ENCODE results near the gene GDAP2. TPM values are rescaled to one million over a fixed set of nuclear protein-coding genes. Genes with fewer than 3 reads are reported as not detected.

The GDAP2 gene
- total RNA-seq, 2 donors from 2014 or later, result 24.1 to 28.8 TPM

GRCh38 chr1:117892512-117892911, 36.9 kb downstream of the GDAP2 start:
- ATAC-seq, result no peak
- no peak for DNase-seq
- no peaks in the 10 kb centered on the region for H3K27me3 Mint-ChIP-seq
- H3K27ac Mint-ChIP-seq, result no peak overlapping the region
- H3K9me3 ChIP-seq (ENCODE audit: control insufficient read depth, low read length, poor library complexity, severe bottlenecking), result no peaks in the 10 kb centered on the region
- H3K4me3 Mint-ChIP-seq, result no peak overlapping the region
- peaks cover 5% of the 10 kb centered on the region for H3K4me1 Mint-ChIP-seq
- H3K36me3 Mint-ChIP-seq (ENCODE audit: low read depth), result peaks cover 2% of the 10 kb centered on the region

GRCh38 chr1:117890452-117890851, 39.0 kb downstream of the GDAP2 start:
- Mint-ChIP-seq H3K36me3 (ENCODE audit: low read depth) (peaks cover 3% of the 10 kb centered on the region), H3K4me3 (no peak overlapping the region), H3K4me1 (peaks cover 2% of the 10 kb centered on the region), H3K27ac (no peak overlapping the region), H3K27me3 (no peaks in the 10 kb centered on the region)
- ATAC-seq (no peak), DNase-seq (no peak)
- no peaks in the 10 kb centered on the region for H3K9me3 ChIP-seq (ENCODE audit: control insufficient read depth, low read length, poor library complexity, severe bottlenecking)

- DNase-seq (no peak), ATAC-seq (no peak)
- Mint-ChIP-seq H3K27me3 (no peaks in the 10 kb centered on the region), H3K27ac (peak overlapping the region; percentile 59), H3K4me3 (no peak overlapping the region), H3K4me1 (peaks cover 2% of the 10 kb centered on the region), H3K36me3 (ENCODE audit: low read depth) (peaks cover 8% of the 10 kb centered on the region)
- H3K9me3 ChIP-seq (ENCODE audit: control insufficient read depth, low read length, poor library complexity, severe bottlenecking), result no peaks in the 10 kb centered on the region
Measured at GRCh38 chr1:117886101-117886795, 43.2 kb downstream of the GDAP2 start.

GRCh38 chr1:117883616-117884015, 45.8 kb downstream of the GDAP2 start:
- ATAC-seq (no peak), DNase-seq (no peak)
- Mint-ChIP-seq H3K4me3 (no peak overlapping the region), H3K4me1 (peaks cover 2% of the 10 kb centered on the region), H3K36me3 (ENCODE audit: low read depth) (peaks cover 12% of the 10 kb centered on the region), H3K27me3 (no peaks in the 10 kb centered on the region), H3K27ac (no peak overlapping the region)
- no peaks in the 10 kb centered on the region for H3K9me3 ChIP-seq (ENCODE audit: control insufficient read depth, low read length, poor library complexity, severe bottlenecking)

GRCh38 chr1:117879284-117879683, 50.1 kb downstream of the GDAP2 start:
- H3K36me3 Mint-ChIP-seq (ENCODE audit: low read depth), result peaks cover 15% of the 10 kb centered on the region
- H3K27ac Mint-ChIP-seq, result no peak overlapping the region
- no peaks in the 10 kb centered on the region for H3K9me3 ChIP-seq (ENCODE audit: control insufficient read depth, low read length, poor library complexity, severe bottlenecking)
- H3K4me3 Mint-ChIP-seq, result no peak overlapping the region
- no peaks in the 10 kb centered on the region for H3K27me3 Mint-ChIP-seq
- ATAC-seq, result no peak
- DNase-seq, result no peak
- no peaks in the 10 kb centered on the region for H3K4me1 Mint-ChIP-seq

DNA sequence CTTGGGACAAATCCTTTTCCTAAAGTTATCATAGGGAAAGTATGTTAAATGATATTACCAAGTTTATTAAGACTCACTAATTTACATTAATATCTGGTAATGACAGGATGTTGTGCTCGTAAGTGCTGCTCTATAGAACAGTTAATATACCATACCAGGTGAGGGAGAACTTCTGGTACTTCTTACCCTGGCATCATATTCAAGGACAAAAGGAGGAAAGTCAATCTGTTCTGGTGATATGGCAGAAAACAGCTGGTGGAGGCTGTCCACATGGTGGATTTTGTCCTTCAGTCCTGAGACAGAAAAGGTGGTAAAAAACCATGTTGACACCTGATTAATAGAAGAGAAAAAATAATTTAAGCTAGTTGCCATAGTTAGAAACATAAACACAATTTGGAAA, 51.6 kb downstream of the GDAP2 start:
- ATAC-seq (no peak), DNase-seq (no peak)
- no peaks in the 10 kb centered on the region for H3K27me3 Mint-ChIP-seq
- no peaks in the 10 kb centered on the region for H3K9me3 ChIP-seq (ENCODE audit: control insufficient read depth, low read length, poor library complexity, severe bottlenecking)
- no peak overlapping the region for H3K4me3 Mint-ChIP-seq
- no peak overlapping the region for H3K27ac Mint-ChIP-seq
- no peaks in the 10 kb centered on the region for H3K4me1 Mint-ChIP-seq
- H3K36me3 Mint-ChIP-seq (ENCODE audit: low read depth), result peaks cover 19% of the 10 kb centered on the region

- Mint-ChIP-seq H3K36me3 (ENCODE audit: low read depth) (peaks cover 24% of the 10 kb centered on the region), H3K4me3 (no peak overlapping the region), H3K4me1 (no peaks in the 10 kb centered on the region), H3K27me3 (no peaks in the 10 kb centered on the region), H3K27ac (no peak overlapping the region)
- no peak for DNase-seq
- no peaks in the 10 kb centered on the region for H3K9me3 ChIP-seq (ENCODE audit: control insufficient read depth, low read length, poor library complexity, severe bottlenecking)
- no peak for ATAC-seq
Measured at GRCh38 chr1:117871013-117871412, 58.4 kb downstream of the GDAP2 start.

DNA sequence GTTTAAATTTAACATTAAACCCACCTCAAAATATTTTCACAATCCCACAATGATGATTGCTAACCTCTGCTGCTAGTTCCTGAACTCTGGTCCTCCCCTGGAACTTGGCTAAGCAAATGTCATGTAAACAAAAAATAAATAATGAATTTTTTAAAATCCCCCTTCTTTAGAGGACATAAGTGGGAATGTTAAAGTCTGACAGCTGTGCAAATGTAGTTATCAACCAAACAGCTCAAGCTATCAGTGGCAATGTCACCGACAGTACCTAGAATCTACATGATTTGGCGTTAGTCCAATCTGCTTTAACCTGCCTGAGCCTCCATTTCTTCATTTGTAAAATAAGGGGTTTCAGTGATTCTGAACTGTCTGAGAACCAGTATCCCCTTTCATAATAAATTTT, 67.7 kb downstream of the GDAP2 start:
- Mint-ChIP-seq H3K36me3 (ENCODE audit: low read depth) (no peaks in the 10 kb centered on the region), H3K27me3 (no peaks in the 10 kb centered on the region), H3K27ac (no peak overlapping the region), H3K4me1 (no peaks in the 10 kb centered on the region), H3K4me3 (no peak overlapping the region)
- ATAC-seq, result no peak
- no peaks in the 10 kb centered on the region for H3K9me3 ChIP-seq (ENCODE audit: control insufficient read depth, low read length, poor library complexity, severe bottlenecking)
- no peak for DNase-seq

DNA sequence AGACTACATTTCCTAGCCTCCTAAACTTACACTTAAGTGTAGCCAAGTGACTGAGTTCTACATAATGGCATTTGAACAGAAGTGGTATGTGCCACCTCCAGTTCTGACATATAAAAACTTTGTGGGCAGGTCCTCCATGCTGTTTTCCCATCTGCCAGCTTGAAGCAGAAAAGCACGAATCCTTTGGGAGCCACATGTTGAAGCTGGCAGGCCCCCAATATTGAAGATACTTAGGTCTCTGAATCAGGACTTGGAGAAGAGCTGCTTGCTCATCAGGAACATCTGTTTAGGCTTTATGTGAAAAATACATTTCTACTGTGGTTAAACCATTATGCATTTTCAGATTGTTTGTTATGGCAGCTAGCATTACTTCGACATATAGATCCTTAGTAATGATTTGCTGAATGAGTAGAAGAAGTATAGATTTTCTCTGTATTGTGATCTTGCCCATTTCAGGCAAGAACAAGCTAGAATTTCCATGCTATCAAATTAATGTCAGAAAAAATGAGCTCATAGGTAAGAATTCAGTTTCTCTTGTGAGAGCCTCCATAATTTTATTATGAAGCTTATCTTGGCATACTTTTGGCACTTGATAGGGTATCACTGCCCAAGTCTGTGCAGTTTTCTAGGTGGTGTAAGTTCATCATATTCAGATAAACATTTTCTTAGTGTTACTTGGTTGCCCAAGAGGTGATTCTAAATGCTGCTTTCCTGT, 68.4 kb downstream of the GDAP2 start:
- Mint-ChIP-seq H3K27me3 (no peaks in the 10 kb centered on the region), H3K4me1 (no peaks in the 10 kb centered on the region), H3K4me3 (no peak overlapping the region), H3K36me3 (ENCODE audit: low read depth) (no peaks in the 10 kb centered on the region), H3K27ac (no peak overlapping the region)
- ATAC-seq (no peak), DNase-seq (no peak)
- no peaks in the 10 kb centered on the region for H3K9me3 ChIP-seq (ENCODE audit: control insufficient read depth, low read length, poor library complexity, severe bottlenecking)

GRCh38 chr1:117859901-117860300, 69.5 kb downstream of the GDAP2 start:
- Mint-ChIP-seq H3K27me3 (no peaks in the 10 kb centered on the region), H3K4me1 (no peaks in the 10 kb centered on the region), H3K27ac (no peak overlapping the region), H3K36me3 (ENCODE audit: low read depth) (peaks cover 2% of the 10 kb centered on the region), H3K4me3 (no peak overlapping the region)
- DNase-seq (no peak), ATAC-seq (no peak)
- no peaks in the 10 kb centered on the region for H3K9me3 ChIP-seq (ENCODE audit: control insufficient read depth, low read length, poor library complexity, severe bottlenecking)

GRCh38 chr1:117857418-117857817, 72.0 kb downstream of the GDAP2 start:
- no peaks in the 10 kb centered on the region for H3K4me1 Mint-ChIP-seq
- no peaks in the 10 kb centered on the region for H3K27me3 Mint-ChIP-seq
- H3K9me3 ChIP-seq (ENCODE audit: control insufficient read depth, low read length, poor library complexity, severe bottlenecking), result no peaks in the 10 kb centered on the region
- H3K36me3 Mint-ChIP-seq (ENCODE audit: low read depth), result peaks cover 2% of the 10 kb centered on the region
- H3K27ac Mint-ChIP-seq, result no peak overlapping the region
- ATAC-seq (no peak), DNase-seq (no peak)
- no peak overlapping the region for H3K4me3 Mint-ChIP-seq

DNA sequence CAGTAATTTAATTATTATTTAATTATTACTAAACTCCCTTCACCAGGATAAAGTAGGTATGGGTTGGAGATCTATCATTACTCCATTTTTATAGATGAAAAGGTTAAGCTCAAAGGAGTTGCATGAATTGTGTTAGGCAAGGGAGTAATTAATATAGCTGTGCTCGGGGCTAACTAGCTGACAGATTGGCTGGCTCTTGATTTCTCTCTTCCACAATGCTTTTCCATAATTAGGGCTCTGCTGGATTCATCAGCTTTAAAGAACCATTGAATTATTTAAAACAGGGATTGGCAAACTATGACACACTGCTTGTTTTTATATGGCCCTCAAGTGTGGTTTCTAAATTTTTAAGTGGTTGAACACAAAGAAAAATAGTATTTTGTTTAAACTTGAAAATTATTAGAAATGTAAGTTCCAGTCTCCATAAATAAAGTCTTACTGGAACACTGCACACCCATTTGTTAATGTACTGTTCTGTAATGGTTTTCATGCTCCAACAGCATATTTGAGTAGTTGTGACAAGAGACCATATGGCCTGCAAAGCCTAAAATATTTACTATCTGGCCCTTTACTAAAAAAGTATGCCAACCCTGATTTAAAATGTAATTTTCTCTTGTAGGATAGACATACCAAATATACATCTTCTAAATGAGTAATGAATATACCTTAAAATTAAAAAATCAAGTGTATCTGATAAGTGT, 76.4 kb downstream of the GDAP2 start:
- Mint-ChIP-seq H3K4me3 (no peak overlapping the region), H3K4me1 (no peaks in the 10 kb centered on the region), H3K27me3 (no peaks in the 10 kb centered on the region), H3K36me3 (ENCODE audit: low read depth) (peaks cover 2% of the 10 kb centered on the region), H3K27ac (no peak overlapping the region)
- ATAC-seq (no peak), DNase-seq (no peak)
- no peaks in the 10 kb centered on the region for H3K9me3 ChIP-seq (ENCODE audit: control insufficient read depth, low read length, poor library complexity, severe bottlenecking)

DNA sequence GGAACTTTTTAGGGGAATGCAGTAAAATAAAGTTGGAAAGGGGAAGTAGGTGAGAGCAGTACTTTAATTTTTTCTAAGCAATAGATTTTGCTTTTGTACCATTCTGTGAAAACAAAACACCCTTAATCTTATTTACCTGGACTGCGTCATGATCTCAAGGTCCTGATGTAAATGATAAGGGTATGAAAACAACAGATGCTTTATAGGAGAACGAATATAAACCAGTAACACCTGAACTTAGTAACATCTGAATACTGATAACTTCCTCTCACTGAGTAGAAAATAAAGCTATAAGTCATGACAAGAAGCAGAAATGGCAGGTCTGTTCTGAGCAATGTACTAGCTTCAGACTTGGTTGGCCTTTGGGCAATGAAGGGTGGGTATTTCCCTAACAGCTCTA, 77.7 kb downstream of the GDAP2 start:
- no peak overlapping the region for H3K4me3 Mint-ChIP-seq
- ATAC-seq (no peak), DNase-seq (no peak)
- no peaks in the 10 kb centered on the region for H3K27me3 Mint-ChIP-seq
- no peak overlapping the region for H3K27ac Mint-ChIP-seq
- no peaks in the 10 kb centered on the region for H3K4me1 Mint-ChIP-seq
- H3K36me3 Mint-ChIP-seq (ENCODE audit: low read depth), result peaks cover 2% of the 10 kb centered on the region
- no peaks in the 10 kb centered on the region for H3K9me3 ChIP-seq (ENCODE audit: control insufficient read depth, low read length, poor library complexity, severe bottlenecking)
